GM19452 (cell line): ENCODE results near the gene MAP2K1.
"Not testable (repeated sequence)": the region's sequence is repeated elsewhere in the genome, so short reads cannot be mapped to it uniquely, and the experiment has no call there.

Experiments used
- ATAC-seq: cut with Tn5 transposase; IDR thresholded peaks from one replicate; pipeline ENCODE4 v1.9.1; 2021; ENCODE audit not compliant: unreplicated experiment

Gene MAP2K1

GRCh38 chr15:66423149-66423548 lies 36.4 kb downstream of the MAP2K1 start:
- ATAC-seq: no peak

GRCh38 chr15:66424963-66425612 lies 38.4 kb downstream of the MAP2K1 start:
- no peak for ATAC-seq

- ATAC-seq: no peak
Measured at GRCh38 chr15:66425837-66426236, 39.1 kb downstream of the MAP2K1 start.

- ATAC-seq: no peak
Measured at GRCh38 chr15:66429117-66429516, 42.4 kb downstream of the MAP2K1 start.

GRCh38 chr15:66429546-66429945 lies 42.8 kb downstream of the MAP2K1 start:
- no peak for ATAC-seq

GRCh38 chr15:66430627-66431255 lies 44.0 kb downstream of the MAP2K1 start:
- no peak for ATAC-seq

- ATAC-seq: no peak
Measured at GRCh38 chr15:66433726-66434125, 47.0 kb downstream of the MAP2K1 start.

- ATAC-seq: no peak
Measured at GRCh38 chr15:66440501-66440900, 53.8 kb downstream of the MAP2K1 start.

GRCh38 chr15:66452420-66452819 lies 65.7 kb downstream of the MAP2K1 start:
- ATAC-seq: no peak

GRCh38 chr15:66452971-66453580 lies 66.4 kb downstream of the MAP2K1 start:
- no peak for ATAC-seq

- ATAC-seq: no peak
Measured at GRCh38 chr15:66454143-66454542, 67.4 kb downstream of the MAP2K1 start.

GRCh38 chr15:66456211-66456610 lies 69.5 kb downstream of the MAP2K1 start:
- no peak for ATAC-seq

- no peak for ATAC-seq
Measured at GRCh38 chr15:66459818-66460615, 73.3 kb downstream of the MAP2K1 start.

GRCh38 chr15:66461294-66461693 lies 74.6 kb downstream of the MAP2K1 start:
- ATAC-seq: not testable (repeated sequence)

- ATAC-seq: no peak
Measured at GRCh38 chr15:66461917-66462316, 75.2 kb downstream of the MAP2K1 start.

GRCh38 chr15:66462627-66463026 lies 75.9 kb downstream of the MAP2K1 start:
- no peak for ATAC-seq

- not testable (repeated sequence) for ATAC-seq
Measured at GRCh38 chr15:66465294-66465693, 78.6 kb downstream of the MAP2K1 start.

- ATAC-seq: not testable (repeated sequence)
Measured at GRCh38 chr15:66467162-66468040, 80.7 kb downstream of the MAP2K1 start.

GRCh38 chr15:66470825-66471224 lies 84.1 kb downstream of the MAP2K1 start:
- not testable (repeated sequence) for ATAC-seq

- ATAC-seq: peak; percentile 77
Measured at GRCh38 chr15:66472176-66472999, 85.7 kb downstream of the MAP2K1 start.
